Measurements from ENCODE around the gene PSMD14. TPM values are rescaled to one million over a fixed set of nuclear protein-coding genes. Genes with fewer than 3 reads are reported as not detected.

The PSMD14 gene
- total and polyA plus RNA-seq, 7 donors = 27.3 to 50.2 (median 38.5) TPM

GRCh38 chr2:161416708-161417437 is 108.6 kb downstream of the PSMD14 start:
- H3K36me3 ChIP-seq = no peaks in the 10 kb centered on the region
- H3K4me1 ChIP-seq = peaks cover 0 to 42% (median 36%) of the 10 kb centered on the region in 4 donors
- peaks cover 42 to 92% (median 70%) of the 10 kb centered on the region in 3 donors for H3K27me3 ChIP-seq
- no peak overlapping the region for H3K27ac ChIP-seq
- H3K9me3 ChIP-seq = no peaks in the 10 kb centered on the region
- intact Hi-C loops (cut with DNase I) = no loop called here
- H3K4me3 ChIP-seq = no peak overlapping the region
- 5 to 10% methylated on average over 41 of the region's 41 CpGs for WGBS, 2 donors
- no peak for DNase-seq
- TF ChIP-seq POLR2A (IDR thresholded peaks at IDR 0.05) (no peak), POLR2AphosphoS5 (IDR thresholded peaks at IDR 0.05) (no peak)
- TF ChIP-seq, protein P1, sequence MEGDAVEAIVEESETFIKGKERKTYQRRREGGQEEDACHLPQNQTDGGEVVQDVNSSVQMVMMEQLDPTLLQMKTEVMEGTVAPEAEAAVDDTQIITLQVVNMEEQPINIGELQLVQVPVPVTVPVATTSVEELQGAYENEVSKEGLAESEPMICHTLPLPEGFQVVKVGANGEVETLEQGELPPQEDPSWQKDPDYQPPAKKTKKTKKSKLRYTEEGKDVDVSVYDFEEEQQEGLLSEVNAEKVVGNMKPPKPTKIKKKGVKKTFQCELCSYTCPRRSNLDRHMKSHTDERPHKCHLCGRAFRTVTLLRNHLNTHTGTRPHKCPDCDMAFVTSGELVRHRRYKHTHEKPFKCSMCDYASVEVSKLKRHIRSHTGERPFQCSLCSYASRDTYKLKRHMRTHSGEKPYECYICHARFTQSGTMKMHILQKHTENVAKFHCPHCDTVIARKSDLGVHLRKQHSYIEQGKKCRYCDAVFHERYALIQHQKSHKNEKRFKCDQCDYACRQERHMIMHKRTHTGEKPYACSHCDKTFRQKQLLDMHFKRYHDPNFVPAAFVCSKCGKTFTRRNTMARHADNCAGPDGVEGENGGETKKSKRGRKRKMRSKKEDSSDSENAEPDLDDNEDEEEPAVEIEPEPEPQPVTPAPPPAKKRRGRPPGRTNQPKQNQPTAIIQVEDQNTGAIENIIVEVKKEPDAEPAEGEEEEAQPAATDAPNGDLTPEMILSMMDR (IDR thresholded peaks at IDR 0.05) = no peak

GRCh38 chr2:161417438-161418274 is 109.4 kb downstream of the PSMD14 start:
- Histone ChIP-seq H3K4me1 (peaks cover 0 to 42% (median 36%) of the 10 kb centered on the region in 4 donors), H3K36me3 (no peaks in the 10 kb centered on the region), H3K27me3 (peaks cover 47 to 100% (median 78%) of the 10 kb centered on the region in 3 donors), H3K4me3 (no peak overlapping the region), H3K9me3 (no peaks in the 10 kb centered on the region), H3K27ac (no peak overlapping the region)
- TF ChIP-seq POLR2A (IDR thresholded peaks at IDR 0.05) (no peak), POLR2AphosphoS5 (IDR thresholded peaks at IDR 0.05) (no peak)
- TF ChIP-seq, protein P1 (IDR thresholded peaks at IDR 0.05) = no peak
- DNase-seq = no peak
- intact Hi-C loops (cut with DNase I) = no loop called here
- WGBS, 2 donors = 13 to 15% methylated on average over 21 of the region's 21 CpGs

- Histone ChIP-seq H3K27ac (no peak overlapping the region), H3K4me1 (peaks cover 0 to 44% (median 38%) of the 10 kb centered on the region in 4 donors), H3K36me3 (no peaks in the 10 kb centered on the region), H3K27me3 (peaks cover 52 to 100% (median 84%) of the 10 kb centered on the region in 3 donors), H3K9me3 (no peaks in the 10 kb centered on the region), H3K4me3 (no peak overlapping the region)
- no peak for DNase-seq
- intact Hi-C loops (cut with DNase I) = no loop called here
- no peak for TF ChIP-seq EP300 (IDR thresholded peaks at IDR 0.05)
- peak in 1 of 4 donors; percentile 22 for TF ChIP-seq POLR2AphosphoS5 (IDR thresholded peaks at IDR 0.05)
- 3 to 4% methylated on average over 15 of the region's 15 CpGs for WGBS, 2 donors
Observed at GRCh38 chr2:161418275-161418714, 110.1 kb downstream of the PSMD14 start.

DNA sequence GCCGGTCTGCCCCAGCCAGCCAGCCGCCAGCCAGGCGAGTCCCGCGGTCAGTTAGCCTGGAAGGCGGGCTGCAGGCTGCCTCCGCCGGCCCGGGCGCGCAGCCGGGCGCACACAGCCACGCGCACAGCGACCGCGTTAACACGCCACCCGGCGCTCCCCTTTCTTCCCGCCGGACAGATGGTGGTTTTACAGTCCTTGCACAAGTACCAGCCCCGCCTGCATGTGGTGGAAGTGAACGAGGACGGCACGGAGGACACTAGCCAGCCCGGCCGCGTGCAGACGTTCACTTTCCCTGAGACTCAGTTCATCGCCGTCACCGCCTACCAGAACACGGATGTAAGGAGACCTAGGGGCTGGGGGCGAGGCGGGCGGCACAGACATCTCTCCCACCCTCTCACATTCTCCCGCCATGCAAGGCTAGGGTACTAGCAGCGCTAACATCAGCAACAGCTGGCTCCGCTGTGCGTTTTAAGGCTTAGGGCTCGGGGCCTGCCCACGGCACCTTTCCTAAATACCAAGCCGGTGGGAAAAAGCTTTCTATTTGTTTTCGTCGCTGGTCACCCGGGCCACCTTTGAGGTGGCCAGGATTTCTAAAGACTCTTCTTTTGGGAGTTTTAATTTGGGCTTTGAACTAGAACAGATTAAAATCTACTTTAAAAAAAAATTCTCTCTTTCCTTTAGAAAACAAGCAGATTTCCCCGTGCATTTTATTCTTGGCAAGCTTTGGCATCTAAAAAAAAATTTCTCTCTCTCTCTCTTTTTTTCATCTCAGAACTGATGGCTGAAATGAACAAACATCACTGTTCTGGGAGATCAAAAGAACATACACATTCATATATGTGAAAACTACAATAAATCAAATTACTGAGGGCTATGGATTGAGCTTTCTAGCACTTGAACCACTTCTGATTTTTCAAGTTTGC is 110.8 kb downstream of the PSMD14 start:
- Histone ChIP-seq H3K4me1 (peaks cover 0 to 50% (median 45%) of the 10 kb centered on the region in 4 donors), H3K27me3 (peaks cover 59 to 100% (median 91%) of the 10 kb centered on the region in 3 donors)
- 2 to 3% methylated on average over 49 of the region's 49 CpGs for WGBS, 2 donors

DNA sequence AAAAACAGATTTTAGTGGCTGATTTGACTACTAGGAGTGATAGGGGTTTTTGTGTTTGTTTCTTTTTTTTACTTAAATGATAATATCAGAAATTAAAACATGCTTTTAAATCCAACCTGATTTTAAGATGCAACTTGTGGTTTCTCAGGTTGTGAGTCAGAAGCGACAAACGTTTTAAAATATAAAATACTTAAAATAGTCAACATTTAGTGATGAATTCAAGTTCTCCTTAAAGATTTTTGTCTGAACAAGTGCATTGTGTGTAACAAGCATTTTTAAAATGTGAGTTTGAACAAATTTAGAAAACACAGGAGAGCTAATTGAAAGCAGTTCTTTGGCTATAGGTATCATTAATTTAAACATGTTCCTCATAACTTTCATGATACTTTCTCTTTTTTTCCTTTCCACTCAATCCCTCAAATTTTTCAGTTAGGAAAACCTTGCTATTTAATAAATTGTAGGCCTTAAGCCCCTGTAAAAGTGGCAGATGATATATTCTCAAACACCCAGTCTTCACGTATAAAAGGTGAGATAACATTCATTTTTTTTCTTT is 111.5 kb downstream of the PSMD14 start:
- no peak for TF ChIP-seq POLR2AphosphoS5 (IDR thresholded peaks at IDR 0.05)
- TF ChIP-seq, protein P1 (IDR thresholded peaks at IDR 0.05) = no peak
- no peak for TF ChIP-seq POLR2A (IDR thresholded peaks at IDR 0.05)
- TF ChIP-seq EP300 (IDR thresholded peaks at IDR 0.05) = no peak
- H3K9me3 ChIP-seq = no peaks in the 10 kb centered on the region
- no peak overlapping the region for H3K27ac ChIP-seq
- H3K4me1 ChIP-seq = peaks cover 0 to 47% (median 42%) of the 10 kb centered on the region in 4 donors
- intact Hi-C loops (cut with DNase I) = no loop called here
- 31 to 42% methylated on average over 3 of the region's 3 CpGs for WGBS, 2 donors
- no peak for DNase-seq
- H3K4me3 ChIP-seq = no peak overlapping the region
- no peaks in the 10 kb centered on the region for H3K36me3 ChIP-seq
- peaks cover 64 to 100% (median 97%) of the 10 kb centered on the region in 3 donors for H3K27me3 ChIP-seq

More for the DNA sequence above, 110.8 kb downstream of the PSMD14 start:
- intact Hi-C loops (cut with DNase I) = no loop called here
- no peak for DNase-seq
- Histone ChIP-seq H3K36me3 (no peaks in the 10 kb centered on the region), H3K9me3 (no peaks in the 10 kb centered on the region), H3K27ac (no peak overlapping the region), H3K4me3 (no peak overlapping the region)
- TF ChIP-seq POLR2A (IDR thresholded peaks at IDR 0.05) (no peak), EP300 (IDR thresholded peaks at IDR 0.05) (no peak), POLR2AphosphoS5 (IDR thresholded peaks at IDR 0.05) (peak in 1 of 4 donors; percentile 15)
